ENCODE results near the gene FAM227A. TPM values are rescaled to one million over a fixed set of nuclear protein-coding genes. Genes with fewer than 3 reads are reported as not detected.

FAM227A gene
- total and polyA plus RNA-seq, 2 donors (not counting 3 experiments of a cell fraction or from before 2014, with no cell fraction given) = 0.58 to 1.9 TPM

GRCh38 chr22:38614332-38615063 is 41.7 kb downstream of the FAM227A start:
- H3K4me3 ChIP-seq (replicated peaks in 1 of 3; ENCODE audit: insufficient read depth in 1 of 3, low read depth in 1 of 3, low read length in 3 of 3) = no peak overlapping the region
- intact Hi-C loops (cut with micrococcal nuclease) (no loop called here), dilution Hi-C loops (cut with MboI; ENCODE audit: extremely low pct_ligation_motif_present, low sequenced_read_pairs) (no loop called here)
- no peaks in the 10 kb centered on the region for H4K20me1 ChIP-seq (replicated peaks; ENCODE audit: control insufficient read depth, extremely low read depth, insufficient read depth, low read length)
- H3K36me3 ChIP-seq (ENCODE audit: control insufficient read depth in 2 of 2, extremely low read depth in 1 of 2, insufficient read depth in 2 of 2, low read length in 2 of 2) = no peaks in the 10 kb centered on the region
- no peaks in the 10 kb centered on the region for H3K9me3 ChIP-seq (replicated peaks; ENCODE audit: control insufficient read depth, insufficient read depth, low read length)
- H3K9ac ChIP-seq (replicated peaks; ENCODE audit: extremely low read depth, insufficient read depth, low read length) = no peak overlapping the region
- H3K4me1 ChIP-seq (ENCODE audit: control insufficient read depth, extremely low read depth, insufficient read depth, low read length) = no peaks in the 10 kb centered on the region
- CTCF ChIA-PET = interaction anchor here (1.8 kb wide), 2 partner anchors 12 to 563 kb away, joined by 4 to 5 read pairs; no protein-coding TSS in a partner anchor
- TF ChIP-seq GATA2 (IDR thresholded peaks at IDR 0.05; ENCODE audit: insufficient read depth, insufficient read length, low read depth, low read length) (no peak), POLR2AphosphoS5 (IDR thresholded peaks at IDR 0.05; ENCODE audit: insufficient read depth, low read depth, low read length) (no peak), MYC (IDR thresholded peaks at IDR 0.05; ENCODE audit: low read depth, low read length) (no peak), CTCF (IDR thresholded peaks at IDR 0.05; ENCODE audit: extremely low read depth in 1 of 2, insufficient read depth in 1 of 2, low read depth in 1 of 2, low read length in 2 of 2) (no peak), JUN (IDR thresholded peaks at IDR 0.05; ENCODE audit: borderline replicate concordance, insufficient read depth, insufficient read length, low read depth) (no peak), EZH2 (IDR thresholded peaks at IDR 0.05; ENCODE audit: borderline replicate concordance, low read depth, low read length, severe bottlenecking) (no peak), FOS (IDR thresholded peaks at IDR 0.05; ENCODE audit: borderline replicate concordance, insufficient read depth, low read length) (no peak), POLR2A (IDR thresholded peaks at IDR 0.05; ENCODE audit: low read depth, low read length) (no peak), MAX (IDR thresholded peaks at IDR 0.05; ENCODE audit: insufficient read depth, insufficient read length) (no peak)
- H3K9me1 ChIP-seq (replicated peaks; ENCODE audit: control insufficient read depth, extremely low read depth, insufficient read depth, low read length) = no peaks in the 10 kb centered on the region
- no TSS peak for BruUV-seq (replicated peaks)
- H3K79me2 ChIP-seq (ENCODE audit: control insufficient read depth, insufficient read depth, low read length) = no peaks in the 10 kb centered on the region
- POLR2A ChIA-PET = no interaction called here
- FAIRE-seq (no peak), DNase-seq (ENCODE audit: low read depth, low spot score) (no peak)
- H3K27ac ChIP-seq (ENCODE audit: insufficient read depth, low read depth, low read length) = no peak overlapping the region
- no peak overlapping the region for H2AFZ ChIP-seq (ENCODE audit: low read depth, low read length)
- H3K4me2 ChIP-seq (ENCODE audit: insufficient read depth, low read length) = no peak overlapping the region
- no peaks in the 10 kb centered on the region for H3K27me3 ChIP-seq (ENCODE audit: control insufficient read depth in 2 of 2, insufficient read depth in 2 of 2, low read length in 2 of 2)

All from endothelial cell of umbilical vein (primary cell).